Activated naive CD8-positive, alpha-beta T cell (primary cell): ENCODE results near the gene CHADL.
"Not testable (repeated sequence)": the region's sequence is repeated elsewhere in the genome, so short reads cannot be mapped to it uniquely, and the experiment has no call there.

Source experiments
- H3K27ac Mint-ChIP-seq: one replicate; pipeline ENCODE4 v1.8.0; 2021; ENCODE audit warnings: mixed read lengths
- H3K27me3 Mint-ChIP-seq: one replicate; pipeline ENCODE4 v1.8.0; 2021; ENCODE audit warnings: mixed read lengths
- H3K36me3 Mint-ChIP-seq: one replicate; pipeline ENCODE4 v1.8.0; 2021; ENCODE audit warnings: mixed read lengths
- H3K4me1 Mint-ChIP-seq: one replicate; pipeline ENCODE4 v1.8.0; 2021; ENCODE audit warnings: low read depth, mixed read lengths
- H3K4me3 Mint-ChIP-seq: one replicate; pipeline ENCODE4 v1.8.0; 2021; ENCODE audit warnings: mild to moderate bottlenecking, mixed read lengths
- H3K9me3 Mint-ChIP-seq: one replicate; pipeline ENCODE4 v1.8.0; 2021; ENCODE audit warnings: low read depth, mixed read lengths

CHADL gene

DNA sequence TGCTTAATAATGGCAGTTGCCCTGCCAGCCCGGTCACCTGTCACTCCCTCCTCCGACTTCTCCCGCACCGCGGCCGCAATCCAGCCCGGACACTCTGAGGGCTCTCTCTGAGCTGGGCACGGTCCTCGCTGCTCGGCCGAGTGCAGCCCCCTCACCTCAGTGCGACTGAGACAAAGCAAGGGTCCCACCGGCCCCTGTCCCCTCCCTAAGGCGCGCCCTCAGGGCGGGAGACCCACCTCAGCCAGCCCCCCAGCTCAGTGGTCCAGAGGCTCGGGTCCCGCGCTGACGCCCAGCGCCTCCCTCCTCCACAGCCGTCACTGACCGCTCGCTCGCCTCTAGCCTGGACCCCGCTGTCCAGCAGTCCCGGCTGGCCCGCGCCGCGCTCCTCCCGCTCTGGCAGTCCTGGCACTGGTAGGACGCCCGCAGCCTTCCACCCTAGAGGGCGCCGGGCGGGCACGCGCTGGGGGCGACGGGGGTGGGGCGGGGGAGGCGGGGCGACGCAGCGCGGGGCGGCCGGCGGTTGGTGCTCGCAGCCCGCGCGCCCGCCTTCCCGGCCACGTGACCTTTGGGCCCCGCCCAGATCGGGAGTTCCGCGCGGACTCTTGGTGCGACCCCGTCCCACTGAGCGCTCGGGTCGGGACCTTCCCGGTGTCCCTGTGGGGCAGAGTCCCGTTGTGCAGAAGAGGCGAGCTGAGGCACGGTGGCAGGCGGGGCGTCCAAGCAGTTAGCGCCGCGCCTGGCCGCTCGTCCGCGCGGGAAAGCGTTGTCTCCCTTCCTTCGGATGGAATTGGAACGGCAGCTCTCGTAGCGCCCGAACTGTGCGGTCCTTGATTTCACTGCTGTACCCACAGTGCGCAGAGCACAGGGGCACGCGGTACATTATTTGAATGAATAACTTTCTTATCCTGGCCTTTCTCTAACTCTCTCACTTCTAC, 43.4 kb downstream of the CHADL start:
- peak overlapping the region; percentile 89 for H3K4me3 Mint-ChIP-seq
- H3K27me3 Mint-ChIP-seq, result no peaks in the 10 kb centered on the region
- no peaks in the 10 kb centered on the region for H3K9me3 Mint-ChIP-seq
- peaks cover 7% of the 10 kb centered on the region for H3K4me1 Mint-ChIP-seq
- no peaks in the 10 kb centered on the region for H3K36me3 Mint-ChIP-seq
- H3K27ac Mint-ChIP-seq, result peak overlapping the region; percentile 35

DNA sequence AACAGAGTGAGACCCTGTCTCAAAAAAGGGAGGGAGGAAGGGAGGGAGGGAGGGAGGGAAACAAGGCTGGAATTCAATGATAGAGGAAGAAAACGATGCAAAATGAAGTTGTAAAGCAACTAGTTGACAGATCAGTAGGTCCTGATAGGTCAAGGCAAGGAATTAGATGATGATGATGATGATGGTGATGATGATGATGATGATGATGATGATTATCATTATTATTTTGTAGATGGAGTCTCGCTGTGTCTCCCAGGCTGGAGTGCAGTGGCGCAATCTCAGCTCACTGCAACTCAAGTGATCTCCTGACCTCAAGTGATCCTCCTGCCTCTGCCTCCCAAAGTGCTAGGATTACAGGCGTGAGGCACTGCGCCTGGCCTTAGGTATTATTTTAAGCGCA, 46.9 kb downstream of the CHADL start:
- no peaks in the 10 kb centered on the region for H3K27me3 Mint-ChIP-seq
- H3K4me1 Mint-ChIP-seq, result peaks cover 7% of the 10 kb centered on the region
- H3K27ac Mint-ChIP-seq, result no peak overlapping the region
- no peaks in the 10 kb centered on the region for H3K36me3 Mint-ChIP-seq
- no peak overlapping the region for H3K4me3 Mint-ChIP-seq
- no peaks in the 10 kb centered on the region for H3K9me3 Mint-ChIP-seq

DNA sequence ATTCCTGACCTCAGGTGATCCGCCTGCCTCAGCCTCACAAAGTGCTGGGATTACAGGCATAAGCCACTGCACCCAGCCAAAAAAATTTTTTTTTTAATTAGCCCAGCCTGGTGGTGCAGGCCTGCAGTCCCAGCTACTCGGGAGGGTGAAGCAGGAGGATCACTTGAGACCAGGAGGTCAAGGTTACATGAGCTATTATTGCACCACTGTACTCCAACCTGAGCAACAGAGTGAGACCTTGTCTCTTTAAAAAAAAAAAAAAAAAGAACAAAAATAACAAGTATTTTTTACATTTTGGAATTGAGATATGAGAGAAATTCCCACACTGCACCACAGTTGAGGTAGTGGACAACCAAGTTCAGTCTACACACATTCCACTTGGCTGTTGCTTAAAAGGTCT, 49.3 kb downstream of the CHADL start:
- Mint-ChIP-seq H3K4me3 (no peak overlapping the region), H3K9me3 (no peaks in the 10 kb centered on the region)

GRCh38 chr22:41184679-41185078, 56.1 kb downstream of the CHADL start:
- no peak overlapping the region for H3K27ac Mint-ChIP-seq
- no peaks in the 10 kb centered on the region for H3K36me3 Mint-ChIP-seq
- no peaks in the 10 kb centered on the region for H3K9me3 Mint-ChIP-seq
- H3K4me1 Mint-ChIP-seq, result no peaks in the 10 kb centered on the region
- no peak overlapping the region for H3K4me3 Mint-ChIP-seq
- no peaks in the 10 kb centered on the region for H3K27me3 Mint-ChIP-seq

More for the DNA sequence above, 49.3 kb downstream of the CHADL start:
- Mint-ChIP-seq H3K27me3 (no peaks in the 10 kb centered on the region), H3K27ac (no peak overlapping the region), H3K4me1 (no peaks in the 10 kb centered on the region), H3K36me3 (no peaks in the 10 kb centered on the region)

DNA sequence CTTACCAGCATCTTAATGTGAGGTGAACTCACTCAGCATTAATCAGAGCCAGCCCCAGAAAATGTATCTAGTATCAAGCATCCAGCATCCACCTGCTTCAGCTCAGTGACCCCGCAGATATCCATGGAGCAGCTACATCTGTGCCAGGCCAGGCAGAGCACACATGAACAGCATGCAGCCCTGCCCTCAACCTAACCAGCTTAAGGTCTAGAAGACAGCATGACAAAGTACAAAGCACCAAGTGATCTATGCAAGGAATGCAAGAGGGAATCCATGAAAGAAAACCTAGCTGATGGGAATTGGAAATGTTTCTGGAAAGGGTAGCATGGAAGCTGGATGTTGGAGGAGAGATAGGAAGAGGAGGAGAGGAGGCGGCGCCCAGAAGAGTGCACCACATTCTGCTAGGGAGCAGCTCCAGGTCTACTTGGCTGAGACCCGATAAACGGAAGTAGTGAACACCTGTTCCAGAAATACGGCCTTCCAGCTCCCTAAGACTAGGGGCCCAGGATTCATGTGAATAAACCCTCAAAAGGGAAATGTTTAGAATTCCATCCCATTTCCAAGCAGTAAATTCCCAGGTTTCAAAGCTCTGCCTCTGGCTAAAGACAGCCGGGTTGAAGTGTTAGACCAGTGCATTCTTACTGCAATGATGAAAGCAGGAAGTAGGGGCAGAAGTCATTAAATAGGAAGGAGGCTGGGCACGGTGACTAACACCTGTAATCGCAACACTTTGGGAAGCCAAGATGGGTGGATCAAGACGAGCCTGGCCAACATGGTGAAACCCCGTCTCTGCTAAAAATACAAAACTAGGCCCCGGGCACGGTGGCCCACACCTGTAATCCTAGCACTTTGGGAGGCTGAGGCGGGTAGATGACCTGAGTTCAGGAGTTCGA, 59.1 kb downstream of the CHADL start:
- Mint-ChIP-seq H3K4me3 (no peak overlapping the region), H3K9me3 (no peaks in the 10 kb centered on the region), H3K27ac (no peak overlapping the region)

DNA sequence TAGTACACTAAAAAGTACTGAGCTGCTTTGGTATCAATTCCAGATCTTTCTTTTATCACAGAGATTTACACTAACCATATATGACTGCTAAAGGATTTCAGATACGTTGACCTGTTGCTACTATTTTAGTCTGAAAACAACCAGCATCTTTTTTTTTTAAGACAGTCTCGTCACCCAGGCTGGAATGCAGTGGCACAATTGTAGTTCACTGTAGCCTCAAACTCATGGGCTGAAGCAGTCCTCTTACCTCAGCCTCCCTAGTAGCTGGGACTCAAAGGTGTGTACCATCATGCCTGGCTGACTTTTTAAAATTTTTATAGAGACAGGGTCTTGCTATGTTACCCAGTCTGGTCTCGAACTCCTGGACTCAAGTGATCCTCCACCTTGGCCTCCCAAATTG, 59.8 kb downstream of the CHADL start:
- no peak overlapping the region for H3K4me3 Mint-ChIP-seq
- no peaks in the 10 kb centered on the region for H3K9me3 Mint-ChIP-seq
- H3K4me1 Mint-ChIP-seq, result no peaks in the 10 kb centered on the region
- H3K27me3 Mint-ChIP-seq, result no peaks in the 10 kb centered on the region
- no peak overlapping the region for H3K27ac Mint-ChIP-seq
- H3K36me3 Mint-ChIP-seq, result peaks cover 5% of the 10 kb centered on the region

More for the DNA sequence above, 59.1 kb downstream of the CHADL start:
- H3K27me3 Mint-ChIP-seq, result no peaks in the 10 kb centered on the region
- H3K4me1 Mint-ChIP-seq, result no peaks in the 10 kb centered on the region
- peaks cover 2% of the 10 kb centered on the region for H3K36me3 Mint-ChIP-seq

- not testable (repeated sequence) for H3K9me3 Mint-ChIP-seq, H3K4me3 Mint-ChIP-seq, H3K36me3 Mint-ChIP-seq, H3K27me3 Mint-ChIP-seq, H3K4me1 Mint-ChIP-seq
- peak overlapping the region; percentile 22 for H3K27ac Mint-ChIP-seq
Measured at GRCh38 chr22:41180362-41180761, 60.4 kb downstream of the CHADL start.
